Trophoblast cell (in vitro differentiated cells and primary cell): Measurements from ENCODE around the gene SUSD4.

Experiments
- DNase-seq, 2 donors: peaks; one replicate each; pipeline ENCODE4 v3.0.0-alpha.2; 2016
- H2AFZ ChIP-seq: 2 replicates; pipeline ENCODE4 v1.6.1; 2013; ENCODE audit warnings: low read length, moderate library complexity, mild to moderate bottlenecking; ENCODE audit not compliant: insufficient read depth, poor library complexity
- H2AK5ac ChIP-seq: 2 replicates; pipeline ENCODE4 v1.6.1; 2013; ENCODE audit warnings: mild to moderate bottlenecking, low read length
- H2BK120ac ChIP-seq: 2 replicates; pipeline ENCODE4 v1.6.1; 2013; ENCODE audit warnings: low read length, mild to moderate bottlenecking, moderate library complexity; ENCODE audit not compliant: insufficient read depth, poor library complexity
- H2BK12ac ChIP-seq: 2 replicates; pipeline ENCODE4 v1.6.1; 2013; ENCODE audit warnings: mild to moderate bottlenecking, low read length, moderate library complexity
- H2BK5ac ChIP-seq: 2 replicates; pipeline ENCODE4 v1.6.1; 2013; ENCODE audit warnings: low read length, low read depth, moderate library complexity, mild to moderate bottlenecking; ENCODE audit not compliant: poor library complexity
- H3K14ac ChIP-seq: 2 replicates; pipeline ENCODE4 v1.6.1; 2013; ENCODE audit warnings: mild to moderate bottlenecking, low read length
- H3K18ac ChIP-seq: 2 replicates; pipeline ENCODE4 v1.6.1; 2013; ENCODE audit warnings: mild to moderate bottlenecking, low read length
- H3K23ac ChIP-seq: 2 replicates; pipeline ENCODE4 v1.6.1; 2013; ENCODE audit warnings: low read length
- H3K27ac ChIP-seq: 2 replicates; pipeline ENCODE4 v1.5.1; 2013; ENCODE audit warnings: low read depth, mild to moderate bottlenecking, inconsistent platforms, low read length, moderate library complexity
- H3K27me3 ChIP-seq: 2 replicates; pipeline ENCODE4 v1.6.1; 2013; ENCODE audit warnings: inconsistent platforms, mild to moderate bottlenecking, low read length, moderate library complexity; ENCODE audit not compliant: insufficient read depth
- H3K36me3 ChIP-seq, 2 experiments: 1 replicate in 1 of 2; 2 replicates in 1 of 2; pipeline ENCODE4 v1.6.1; 2013; ENCODE audit warnings: low read length in 2 of 2, mild to moderate bottlenecking in 2 of 2, moderate library complexity in 1 of 2; ENCODE audit not compliant: insufficient read depth in 2 of 2, control insufficient read depth in 1 of 2
- H3K4ac ChIP-seq: 2 replicates; pipeline ENCODE4 v1.6.1; 2013; ENCODE audit warnings: low read depth, mild to moderate bottlenecking, low read length, moderate library complexity
- H3K4me1 ChIP-seq, 2 experiments: 1 replicate in 1 of 2; 2 replicates in 1 of 2; pipeline ENCODE4 v1.6.1; 2013; ENCODE audit warnings: low read length in 2 of 2, mild to moderate bottlenecking in 2 of 2, moderate library complexity in 1 of 2; ENCODE audit not compliant: insufficient read depth in 2 of 2, control insufficient read depth in 1 of 2
- H3K4me2 ChIP-seq: 2 replicates; pipeline ENCODE4 v1.6.1; 2013; ENCODE audit warnings: inconsistent platforms, mild to moderate bottlenecking, low read length, moderate library complexity
- H3K4me3 ChIP-seq: 2 replicates; pipeline ENCODE4 v1.5.1; 2013; ENCODE audit warnings: mild to moderate bottlenecking, low read depth, low read length, inconsistent platforms
- H3K79me1 ChIP-seq: one replicate; pipeline ENCODE4 v1.6.1; 2013; ENCODE audit warnings: low read length
- H3K79me2 ChIP-seq: 2 replicates; pipeline ENCODE4 v1.6.1; 2013; ENCODE audit warnings: low read length, mild to moderate bottlenecking; ENCODE audit not compliant: control insufficient read depth, insufficient read depth, poor library complexity
- H3K9ac ChIP-seq: 2 replicates; pipeline ENCODE4 v1.6.1; 2013; ENCODE audit warnings: mild to moderate bottlenecking, low read length
- H3K9me3 ChIP-seq: 2 replicates; pipeline ENCODE4 v1.6.1; 2013; ENCODE audit warnings: low read depth, mild to moderate bottlenecking, control low read depth, inconsistent platforms, low read length; ENCODE audit not compliant: insufficient read depth
- H4K12ac ChIP-seq: 2 replicates; pipeline ENCODE4 v1.6.1; 2013; ENCODE audit warnings: low read depth, mild to moderate bottlenecking, low read length, moderate library complexity
- H4K8ac ChIP-seq: 2 replicates; pipeline ENCODE4 v1.6.1; 2013; ENCODE audit warnings: low read depth, mild to moderate bottlenecking, low read length, moderate library complexity
- H4K91ac ChIP-seq: one replicate; pipeline ENCODE4 v1.6.1; 2013; ENCODE audit warnings: low read depth, mild to moderate bottlenecking, low read length, moderate library complexity
- WGBS: extraction: QIAGEN DNeasy Blood & Tissue Kit; methylation state at CpG from one replicate; pipeline ENCODE4 v1.1.7; 2013; ENCODE audit warnings: missing lambda C conversion rate; ENCODE audit not compliant: insufficient read length, insufficient coverage; ENCODE audit errors: extremely low coverage; 5-methylcytosine and 5-hydroxymethylcytosine counted together

Gene SUSD4

DNA sequence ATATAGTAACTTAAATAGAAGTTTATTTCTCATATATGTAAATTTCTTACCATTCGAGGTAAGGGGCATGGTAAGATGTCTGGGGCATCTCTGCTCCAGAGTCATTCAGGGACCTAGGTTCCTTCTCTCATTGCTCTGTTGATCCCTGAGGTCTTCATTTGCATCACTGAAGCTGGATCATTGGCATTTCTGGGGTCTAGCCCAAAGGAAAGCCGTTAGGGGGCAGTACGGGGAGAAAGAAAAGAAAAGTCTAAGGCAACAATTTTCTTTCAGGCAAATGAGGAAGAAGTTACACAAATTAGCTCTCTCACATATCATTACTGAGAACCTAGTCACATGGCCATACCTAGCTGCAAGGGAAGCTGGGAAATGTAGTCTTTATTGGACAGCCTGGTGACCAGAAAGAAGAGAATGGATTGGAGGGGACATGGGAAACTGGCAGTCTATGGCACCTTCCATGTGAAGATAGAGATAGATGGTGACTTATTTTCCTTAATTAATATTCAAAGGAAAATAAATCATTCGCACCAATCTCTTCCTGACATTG is 10.2 kb upstream of the SUSD4 start:
- Histone ChIP-seq H2AFZ (no peak overlapping the region), H3K14ac (no peak overlapping the region), H3K4me1 (no peaks in the 10 kb centered on the region), H3K9ac (no peak overlapping the region), H2BK5ac (no peak overlapping the region), H2BK120ac (no peak overlapping the region), H2BK12ac (no peak overlapping the region), H4K8ac (no peak overlapping the region), H3K79me1 (no peaks in the 10 kb centered on the region), H3K27ac (no peak overlapping the region), H2AK5ac (no peak overlapping the region), H4K12ac (no peak overlapping the region), H3K23ac (no peak overlapping the region), H3K4me3 (no peak overlapping the region), H4K91ac (no peak overlapping the region), H3K36me3 (no peaks in the 10 kb centered on the region), H3K18ac (no peak overlapping the region), H3K4ac (no peak overlapping the region), H3K27me3 (no peaks in the 10 kb centered on the region), H3K79me2 (no peaks in the 10 kb centered on the region), H3K9me3 (no peaks in the 10 kb centered on the region), H3K4me2 (no peak overlapping the region)
- DNase-seq = no peak
- WGBS = no CpG with 5 or more reads among the region's 4 CpGs

DNA sequence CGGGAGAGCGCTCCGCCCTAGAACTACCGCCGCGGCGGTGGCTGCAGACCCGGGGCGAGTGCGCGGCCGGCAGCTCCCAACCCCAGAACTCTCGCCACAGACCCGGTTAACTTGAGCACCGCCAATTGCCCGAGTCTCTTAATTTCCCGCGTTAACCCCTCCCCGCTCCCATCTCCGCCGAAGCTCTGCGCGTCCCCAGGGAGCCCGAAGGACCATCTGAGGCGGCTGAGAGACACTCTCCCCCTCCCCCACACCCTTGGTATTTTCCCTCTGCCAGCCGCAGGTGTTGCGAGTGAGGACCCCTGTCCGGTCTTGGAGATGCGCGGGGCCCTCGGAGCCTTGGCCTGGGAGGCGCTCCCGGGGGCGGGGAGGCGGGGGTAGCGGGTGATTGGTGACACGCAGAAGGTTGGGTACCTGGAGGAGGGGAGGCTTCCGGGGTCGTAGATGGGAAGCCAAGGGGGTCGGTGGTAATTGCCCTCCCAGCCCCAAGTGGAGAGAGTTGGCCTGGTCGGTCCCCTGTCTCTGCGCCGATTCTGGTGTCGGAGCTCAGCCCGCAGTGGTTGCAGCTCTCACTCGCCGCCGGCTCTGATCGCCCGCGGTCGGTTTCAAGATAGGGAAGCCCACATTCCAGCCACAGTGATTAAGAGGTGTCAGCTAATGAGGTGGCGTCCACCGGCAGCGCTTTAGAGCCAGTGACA is 858 bp upstream of the SUSD4 start:
- peak in 1 of 2 donors; percentile 15 for DNase-seq
- H2BK5ac ChIP-seq = no peak overlapping the region
- H4K12ac ChIP-seq = no peak overlapping the region
- H3K27ac ChIP-seq = no peak overlapping the region
- H2AK5ac ChIP-seq = no peak overlapping the region
- H3K9ac ChIP-seq = no peak overlapping the region
- no peaks in the 10 kb centered on the region for H3K79me1 ChIP-seq
- H3K4me3 ChIP-seq = peak overlapping the region; percentile 74
- H4K8ac ChIP-seq = no peak overlapping the region
- H2AFZ ChIP-seq = no peak overlapping the region
- H2BK120ac ChIP-seq = no peak overlapping the region
- H4K91ac ChIP-seq = no peak overlapping the region
- no peaks in the 10 kb centered on the region for H3K36me3 ChIP-seq
- no peak overlapping the region for H3K18ac ChIP-seq
- H3K9me3 ChIP-seq = no peaks in the 10 kb centered on the region
- H3K4me1 ChIP-seq = peaks cover 9% of the 10 kb centered on the region in 2 experiments
- no peaks in the 10 kb centered on the region for H3K79me2 ChIP-seq
- H3K4me2 ChIP-seq = peak overlapping the region; percentile 99
- H3K14ac ChIP-seq = no peak overlapping the region
- H3K27me3 ChIP-seq = peaks cover 23% of the 10 kb centered on the region
- no peak overlapping the region for H3K23ac ChIP-seq
- WGBS = no CpG with 5 or more reads among the region's 55 CpGs
- no peak overlapping the region for H3K4ac ChIP-seq
- no peak overlapping the region for H2BK12ac ChIP-seq

DNA sequence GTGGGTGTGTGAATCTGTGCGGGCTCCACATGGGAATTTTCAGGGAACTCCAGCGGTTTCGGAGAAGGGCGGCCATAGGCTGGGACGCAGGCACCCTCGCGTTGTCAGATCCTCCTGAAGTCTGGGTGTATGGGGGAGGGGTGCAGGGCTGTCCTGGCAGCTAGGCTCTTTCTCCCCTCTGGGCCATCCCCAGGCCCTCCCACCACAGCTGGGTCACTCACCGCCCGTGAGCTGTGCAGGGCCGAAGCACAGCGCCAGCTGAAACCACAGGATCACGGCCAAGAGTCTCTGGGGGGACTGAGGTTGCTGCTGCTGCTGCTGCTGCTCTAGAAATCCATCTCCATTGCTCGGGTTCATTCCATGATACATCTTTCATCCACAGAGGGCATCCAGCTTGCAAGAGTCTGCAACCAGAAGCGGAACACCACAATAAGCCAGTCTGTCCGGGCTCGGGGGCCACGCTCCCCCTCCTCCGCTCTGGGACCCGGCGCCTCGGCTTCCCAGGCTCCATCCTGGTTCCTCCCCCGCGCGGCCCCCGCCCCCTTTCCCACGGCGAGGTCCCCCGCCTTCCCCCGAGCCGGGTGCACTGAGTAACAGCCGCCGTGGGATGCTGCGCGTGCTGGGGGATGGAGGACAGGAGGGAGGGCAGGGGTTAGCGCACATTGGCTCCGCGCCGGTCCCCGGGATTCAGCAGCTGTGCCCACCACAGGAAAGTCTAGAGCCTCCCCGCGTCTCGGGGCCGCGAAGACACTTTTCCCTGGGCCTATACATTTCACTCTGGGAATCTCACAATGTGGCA is 720 bp downstream of the SUSD4 start:
- Histone ChIP-seq H3K36me3 (no peaks in the 10 kb centered on the region), H3K4me2 (peak overlapping the region; percentile 99), H3K4ac (no peak overlapping the region), H3K4me3 (peak overlapping the region; percentile 42), H3K27me3 (peaks cover 23% of the 10 kb centered on the region), H4K12ac (no peak overlapping the region), H3K14ac (no peak overlapping the region), H4K91ac (no peak overlapping the region), H3K79me1 (no peaks in the 10 kb centered on the region), H3K4me1 (peaks cover 9% of the 10 kb centered on the region in 2 experiments), H2AFZ (no peak overlapping the region), H3K23ac (no peak overlapping the region), H3K9me3 (no peaks in the 10 kb centered on the region), H3K27ac (no peak overlapping the region), H4K8ac (no peak overlapping the region), H3K79me2 (no peaks in the 10 kb centered on the region), H3K9ac (no peak overlapping the region), H2BK5ac (no peak overlapping the region), H2BK120ac (no peak overlapping the region), H3K18ac (no peak overlapping the region), H2BK12ac (no peak overlapping the region), H2AK5ac (no peak overlapping the region)
- DNase-seq = no peak
- no CpG with 5 or more reads among the region's 44 CpGs for WGBS

DNA sequence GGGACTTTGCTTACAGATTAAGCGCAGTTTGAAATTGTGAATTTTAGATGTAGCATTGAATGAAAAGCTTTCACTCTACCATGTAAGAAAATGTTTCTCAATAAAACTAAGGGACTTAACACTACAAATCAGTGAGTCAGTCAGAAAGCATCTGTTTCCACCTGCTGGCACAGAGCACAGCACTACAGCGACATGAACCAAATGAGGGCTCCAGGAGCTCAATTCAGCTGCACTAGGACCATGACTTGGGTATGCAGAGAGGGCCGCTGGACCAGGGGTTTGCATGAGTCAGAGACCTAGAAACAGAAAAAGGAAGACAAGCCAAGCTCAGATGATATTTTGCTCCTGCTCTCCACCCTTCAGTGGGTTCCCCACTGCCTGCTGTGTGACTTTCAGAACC is 5.2 kb downstream of the SUSD4 start:
- no peak overlapping the region for H2BK120ac ChIP-seq
- H2BK12ac ChIP-seq = no peak overlapping the region
- H3K23ac ChIP-seq = no peak overlapping the region
- peaks cover 4% of the 10 kb centered on the region in 2 experiments for H3K4me1 ChIP-seq
- no peak overlapping the region for H4K8ac ChIP-seq
- H3K18ac ChIP-seq = no peak overlapping the region
- H3K79me1 ChIP-seq = no peaks in the 10 kb centered on the region
- H3K14ac ChIP-seq = no peak overlapping the region
- no peaks in the 10 kb centered on the region for H3K9me3 ChIP-seq
- no peak overlapping the region for H2AFZ ChIP-seq
- no peak overlapping the region for H4K91ac ChIP-seq
- H3K9ac ChIP-seq = no peak overlapping the region
- H3K4ac ChIP-seq = no peak overlapping the region
- no peaks in the 10 kb centered on the region for H3K79me2 ChIP-seq
- no peak overlapping the region for H3K4me2 ChIP-seq
- peaks cover 10% of the 10 kb centered on the region for H3K27me3 ChIP-seq
- H3K4me3 ChIP-seq = no peak overlapping the region
- no CpG with 5 or more reads among the region's 3 CpGs for WGBS
- no peak overlapping the region for H3K27ac ChIP-seq
- no peak overlapping the region for H2BK5ac ChIP-seq
- H4K12ac ChIP-seq = no peak overlapping the region
- DNase-seq = peak; percentile 75 to 82
- H3K36me3 ChIP-seq = no peaks in the 10 kb centered on the region
- no peak overlapping the region for H2AK5ac ChIP-seq
